Parathyroid adenoma (tissue), 2 donors: ENCODE measurements around the gene IFIT1B.

Experiments
- H2AFZ ChIP-seq: fragments of 300-600 bp; sonication (generic); one replicate; pipeline ENCODE4 v1.7.0; 2017; ENCODE audit warnings: antibody characterized with exemption, mild to moderate bottlenecking
- H3K27ac ChIP-seq: fragments of 300-600 bp; sonication (generic); one replicate; pipeline ENCODE4 v1.7.0; 2017
- H3K27me3 ChIP-seq: fragments of 300-600 bp; sonication (generic); one replicate; pipeline ENCODE4 v1.7.0; 2017; ENCODE audit warnings: low read length; ENCODE audit not compliant: control insufficient read depth, insufficient read depth
- H3K36me3 ChIP-seq: fragments of 300-600 bp; sonication (generic); one replicate; pipeline ENCODE4 v1.7.0; 2017; ENCODE audit warnings: low read length; ENCODE audit not compliant: control insufficient read depth, insufficient read depth
- H3K4me1 ChIP-seq: fragments of 300-600 bp; sonication (generic); one replicate; pipeline ENCODE4 v1.7.0; 2017; ENCODE audit warnings: control low read depth
- H3K4me2 ChIP-seq: fragments of 300-600 bp; sonication (generic); one replicate; pipeline ENCODE4 v1.7.0; 2017; ENCODE audit warnings: low read length
- H3K4me3 ChIP-seq: fragments of 300-600 bp; sonication (generic); one replicate; pipeline ENCODE4 v1.7.0; 2017; ENCODE audit warnings: low read depth, low read length
- H3K79me2 ChIP-seq: fragments of 300-600 bp; sonication (generic); one replicate; pipeline ENCODE4 v1.7.0; 2017; ENCODE audit warnings: control low read depth
- H3K9ac ChIP-seq: fragments of 300-600 bp; sonication (generic); one replicate; pipeline ENCODE4 v1.7.0; 2017; ENCODE audit warnings: mild to moderate bottlenecking
- H3K9me3 ChIP-seq: fragments of 300-600 bp; sonication (generic); one replicate; pipeline ENCODE4 v1.7.0; 2017; ENCODE audit warnings: low read length; ENCODE audit not compliant: control insufficient read depth
- TF ChIP-seq, protein P1 (sequence below): fragments of 300-600 bp; sonication (generic); IDR thresholded peaks from one replicate; pipeline ENCODE4 v1.7.0; 2017; ENCODE audit warnings: antibody characterized with exemption, mild to moderate bottlenecking
- donor health status: primary hyperparathyroidism.

IFIT1B gene

DNA sequence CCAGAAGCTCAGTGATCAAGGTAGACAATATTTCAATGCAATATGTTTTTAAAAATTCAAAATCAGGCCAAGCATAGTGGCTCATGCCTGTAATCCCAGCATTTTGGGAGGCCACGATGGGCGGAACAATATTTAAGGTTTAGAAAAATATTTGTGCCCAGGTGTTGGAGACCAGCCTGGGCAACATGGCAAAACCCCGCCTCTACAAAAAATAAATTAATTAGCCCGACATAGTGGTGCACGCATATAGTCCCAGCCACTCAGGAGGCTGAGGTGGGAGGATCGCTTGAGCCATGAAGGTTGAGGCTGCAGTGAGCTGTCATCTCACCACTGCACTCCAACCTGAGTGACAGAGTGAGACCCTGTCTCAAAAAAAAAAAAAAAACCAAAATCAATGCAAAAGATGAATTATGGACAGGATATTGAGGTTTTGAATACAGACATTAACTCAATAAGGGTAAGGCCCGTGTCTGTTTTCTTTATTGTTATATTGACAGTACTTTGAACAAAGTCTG lies 35.6 kb downstream of the IFIT1B start:
- Histone ChIP-seq H3K4me1 (peaks cover 4% of the 10 kb centered on the region), H3K4me2 (peak overlapping the region; percentile 94), H3K27ac (peak overlapping the region; percentile 85), H3K36me3 (no peaks in the 10 kb centered on the region), H2AFZ (peak overlapping the region; percentile 94), H3K9me3 (no peaks in the 10 kb centered on the region), H3K79me2 (peaks cover 16% of the 10 kb centered on the region), H3K4me3 (peak overlapping the region; percentile 75), H3K27me3 (no peaks in the 10 kb centered on the region), H3K9ac (no peak overlapping the region)
- TF ChIP-seq, protein P1, sequence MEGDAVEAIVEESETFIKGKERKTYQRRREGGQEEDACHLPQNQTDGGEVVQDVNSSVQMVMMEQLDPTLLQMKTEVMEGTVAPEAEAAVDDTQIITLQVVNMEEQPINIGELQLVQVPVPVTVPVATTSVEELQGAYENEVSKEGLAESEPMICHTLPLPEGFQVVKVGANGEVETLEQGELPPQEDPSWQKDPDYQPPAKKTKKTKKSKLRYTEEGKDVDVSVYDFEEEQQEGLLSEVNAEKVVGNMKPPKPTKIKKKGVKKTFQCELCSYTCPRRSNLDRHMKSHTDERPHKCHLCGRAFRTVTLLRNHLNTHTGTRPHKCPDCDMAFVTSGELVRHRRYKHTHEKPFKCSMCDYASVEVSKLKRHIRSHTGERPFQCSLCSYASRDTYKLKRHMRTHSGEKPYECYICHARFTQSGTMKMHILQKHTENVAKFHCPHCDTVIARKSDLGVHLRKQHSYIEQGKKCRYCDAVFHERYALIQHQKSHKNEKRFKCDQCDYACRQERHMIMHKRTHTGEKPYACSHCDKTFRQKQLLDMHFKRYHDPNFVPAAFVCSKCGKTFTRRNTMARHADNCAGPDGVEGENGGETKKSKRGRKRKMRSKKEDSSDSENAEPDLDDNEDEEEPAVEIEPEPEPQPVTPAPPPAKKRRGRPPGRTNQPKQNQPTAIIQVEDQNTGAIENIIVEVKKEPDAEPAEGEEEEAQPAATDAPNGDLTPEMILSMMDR, result no peak

DNA sequence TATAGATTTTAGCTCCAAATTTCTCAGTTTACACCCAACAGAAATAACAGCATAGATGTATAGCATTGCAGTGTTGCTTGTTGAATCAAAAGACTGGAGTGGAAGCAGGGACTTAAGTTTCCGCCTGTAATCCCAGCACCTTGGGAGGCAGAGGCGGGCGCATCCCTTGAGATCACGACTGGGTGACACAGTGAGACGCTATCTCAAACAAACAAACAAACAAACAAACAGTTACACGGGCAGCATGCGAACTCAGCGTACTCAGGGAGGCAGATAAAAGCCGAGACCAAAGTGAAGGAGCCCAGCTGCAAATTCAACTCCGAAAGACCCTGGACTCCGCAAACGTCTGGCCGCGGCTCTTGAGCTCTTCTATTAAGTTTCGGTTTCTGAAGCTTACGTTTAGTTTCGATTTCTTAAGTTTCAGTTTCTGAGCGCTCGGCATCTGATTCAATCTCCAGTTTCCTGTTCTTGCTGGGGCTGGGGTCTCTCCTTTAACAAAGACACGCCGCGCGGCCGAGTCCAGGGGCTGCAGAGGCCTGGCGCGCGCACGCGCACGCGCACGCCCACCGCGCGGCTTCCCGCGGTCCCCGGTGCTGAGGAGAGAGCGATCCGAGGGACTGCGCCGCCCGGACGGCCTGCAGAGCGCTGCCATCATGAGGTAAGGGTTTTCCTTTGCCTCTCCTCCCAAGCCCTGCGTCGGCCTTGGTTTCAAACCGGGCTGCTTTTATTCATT lies 36.5 kb downstream of the IFIT1B start, which contains the start of gene IFIT5:
TSS of gene IFIT5 (plus strand) at position 423 of the 733 bp plus-strand sequence. CDS start at position 654, 231 bp downstream.
- Histone ChIP-seq H3K4me2 (peak within 1 kb of the TSS; percentile 94), H3K4me1 (peaks cover 4% of the 10 kb centered on the region), H3K4me3 (peak within 1 kb of the TSS; percentile 75), H3K79me2 (peaks cover 16% of the 10 kb centered on the region), H3K9ac (peak within 1 kb of the TSS; percentile 73), H3K27me3 (no peaks in the 10 kb centered on the region), H3K27ac (peak within 1 kb of the TSS; percentile 85), H2AFZ (peak within 1 kb of the TSS; percentile 94), H3K9me3 (no peaks in the 10 kb centered on the region), H3K36me3 (no peaks in the 10 kb centered on the region)
- TF ChIP-seq, protein P1, result no peak

DNA sequence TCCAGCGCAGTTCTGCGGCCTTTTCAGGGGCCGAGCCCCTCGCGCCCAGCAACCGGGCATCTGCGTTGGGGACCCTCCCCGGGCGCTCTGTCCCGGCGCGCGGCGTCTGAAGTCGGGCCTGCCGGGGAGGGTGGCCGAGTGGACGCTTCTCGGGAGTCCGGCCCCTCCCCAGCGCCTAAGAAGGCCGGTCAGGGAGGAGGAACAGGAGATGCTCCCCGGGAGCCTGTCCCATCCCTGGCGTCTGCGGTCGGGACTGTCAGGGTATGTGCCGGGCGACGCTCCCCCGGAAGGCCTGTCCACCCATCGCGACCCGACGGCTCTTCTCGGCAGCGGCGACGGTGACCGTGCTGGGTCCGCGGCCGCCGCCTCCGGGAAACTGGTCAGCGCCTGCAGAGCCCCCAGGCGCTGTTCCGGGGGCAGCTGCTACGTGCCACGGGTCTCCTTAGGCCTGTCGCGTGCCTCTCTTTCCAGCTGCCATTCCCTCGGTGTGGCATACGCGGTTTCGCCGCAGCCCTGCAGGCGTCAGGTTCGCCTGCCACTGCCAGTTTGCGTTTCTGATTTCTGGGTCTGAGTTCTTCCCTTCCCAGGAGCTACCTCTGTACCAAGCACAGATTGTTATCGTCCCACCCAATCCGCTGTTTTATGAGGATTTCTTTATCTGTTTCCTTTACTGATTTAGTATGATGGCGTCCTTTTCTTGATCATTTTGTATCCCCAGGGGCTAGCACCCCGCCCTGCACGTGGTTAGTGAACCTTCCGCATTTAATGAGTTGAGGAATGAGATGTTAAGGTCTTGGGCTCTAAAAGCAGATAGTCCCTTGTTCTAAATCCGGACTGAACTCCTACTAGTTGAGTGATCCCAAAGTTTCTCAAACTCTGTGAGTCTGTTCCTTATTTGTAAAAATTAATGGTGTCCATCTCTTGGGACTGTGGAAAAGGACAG lies 37.3 kb downstream of the IFIT1B start:
- Histone ChIP-seq H3K4me1 (peaks cover 4% of the 10 kb centered on the region), H3K36me3 (no peaks in the 10 kb centered on the region), H3K9me3 (no peaks in the 10 kb centered on the region), H3K4me3 (peak overlapping the region; percentile 75), H3K4me2 (peak overlapping the region; percentile 94), H3K27me3 (no peaks in the 10 kb centered on the region), H3K27ac (peak overlapping the region; percentile 85), H3K9ac (peak overlapping the region; percentile 73), H2AFZ (peak overlapping the region; percentile 94), H3K79me2 (peaks cover 16% of the 10 kb centered on the region)
- TF ChIP-seq, protein P1, result no peak

DNA sequence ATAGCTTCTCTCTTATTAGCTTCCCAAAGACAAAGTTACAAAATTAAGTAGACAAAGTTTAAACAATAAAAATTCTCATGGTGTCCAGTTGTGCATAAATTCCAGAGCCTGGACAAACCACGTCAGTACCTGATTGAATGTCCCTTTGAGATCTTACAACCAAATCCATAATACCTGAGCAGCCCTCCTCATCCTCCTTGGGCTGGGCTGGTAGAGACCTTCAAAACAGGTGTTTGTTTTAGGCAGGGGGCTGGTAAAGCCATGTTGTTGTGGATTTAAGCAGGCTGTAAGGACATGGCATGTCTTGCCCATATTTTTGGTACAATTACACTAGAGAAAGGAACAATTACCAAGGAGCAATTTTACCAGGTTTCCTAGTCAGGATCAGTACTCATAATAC lies 38.6 kb downstream of the IFIT1B start:
- Histone ChIP-seq H3K79me2 (peaks cover 16% of the 10 kb centered on the region), H3K27me3 (no peaks in the 10 kb centered on the region), H3K9me3 (no peaks in the 10 kb centered on the region), H2AFZ (no peak overlapping the region), H3K4me2 (no peak overlapping the region), H3K4me3 (peak overlapping the region; percentile 75), H3K36me3 (no peaks in the 10 kb centered on the region), H3K9ac (no peak overlapping the region), H3K4me1 (peaks cover 12% of the 10 kb centered on the region), H3K27ac (no peak overlapping the region)
- TF ChIP-seq, protein P1, result no peak
